ENCODE results near the gene WT1.
"Not testable (repeated sequence)": the region's sequence is repeated elsewhere in the genome, so short reads cannot be mapped to it uniquely, and the experiment has no call there.

WT1 gene

GRCh38 chr11:32386770-32387377, 48.5 kb downstream of the WT1 start:
- no peak for TF ChIP-seq CTCF (conservative IDR thresholded peaks at IDR 0.05)
- no peak overlapping the region for H3K27ac ChIP-seq

- TF ChIP-seq CTCF (conservative IDR thresholded peaks at IDR 0.05), result peak; percentile 75
- H3K27ac ChIP-seq, result no peak overlapping the region
Measured at GRCh38 chr11:32385998-32386397, 49.3 kb downstream of the WT1 start.

- no peak overlapping the region for H3K27ac ChIP-seq
- TF ChIP-seq CTCF (conservative IDR thresholded peaks at IDR 0.05), result no peak
Measured at GRCh38 chr11:32382339-32383049, 52.8 kb downstream of the WT1 start.

GRCh38 chr11:32381179-32381578, 54.2 kb downstream of the WT1 start:
- no peak for TF ChIP-seq CTCF (conservative IDR thresholded peaks at IDR 0.05)
- H3K27ac ChIP-seq, result no peak overlapping the region

- no peak for TF ChIP-seq CTCF (conservative IDR thresholded peaks at IDR 0.05)
- no peak overlapping the region for H3K27ac ChIP-seq
Measured at GRCh38 chr11:32379719-32380118, 55.6 kb downstream of the WT1 start.

GRCh38 chr11:32375826-32376225, 59.5 kb downstream of the WT1 start:
- TF ChIP-seq CTCF (conservative IDR thresholded peaks at IDR 0.05), result no peak
- no peak overlapping the region for H3K27ac ChIP-seq

GRCh38 chr11:32374261-32374711, 61.1 kb downstream of the WT1 start:
- no peak overlapping the region for H3K27ac ChIP-seq
- TF ChIP-seq CTCF (conservative IDR thresholded peaks at IDR 0.05), result peak; percentile 75

- H3K27ac ChIP-seq, result not testable (repeated sequence)
Measured at GRCh38 chr11:32369987-32370386, 65.4 kb downstream of the WT1 start.
